Keratinocyte (primary cell): ENCODE results near the gene POMP. TPM values are rescaled to one million over a fixed set of nuclear protein-coding genes. Genes with fewer than 3 reads are reported as not detected.
"Not testable (repeated sequence)": the region's sequence is repeated elsewhere in the genome, so short reads cannot be mapped to it uniquely, and the experiment has no call there.

Experiments
- DNase-seq: peaks from one replicate; pipeline ENCODE4 v3.0.0-alpha.2; 2011; ENCODE audit warnings: low read depth, missing footprints, low spot score
- FAIRE-seq: peaks from 2 replicates; lab custom pipeline; 2011; peaks lifted over from hg19 to GRCh38; lab: Jason Lieb, UNC
- H2AFZ ChIP-seq: 2 replicates; pipeline ENCODE4 v1.6.0; 2012; ENCODE audit warnings: low read length, control low read depth, inconsistent platforms; ENCODE audit not compliant: control insufficient read depth
- H3K27ac ChIP-seq: 2 replicates; pipeline ENCODE4 v1.5.1; 2011; ENCODE audit warnings: low read length; ENCODE audit not compliant: control insufficient read depth, insufficient read depth
- H3K27me3 ChIP-seq: 3 replicates; pipeline ENCODE4 v1.6.0; 2011; ENCODE audit warnings: low read length; ENCODE audit not compliant: control insufficient read depth, insufficient read depth; ENCODE audit errors: extremely low read depth
- H3K36me3 ChIP-seq, 2 experiments: 2 replicates in 1 of 2; 3 replicates in 1 of 2; pipeline ENCODE4 v1.5.1; 2011; ENCODE audit warnings: low read length in 2 of 2, mild to moderate bottlenecking in 1 of 2; ENCODE audit not compliant: control insufficient read depth in 2 of 2, insufficient read depth in 2 of 2; ENCODE audit errors: extremely low read depth in 1 of 2
- H3K4me1 ChIP-seq: 3 replicates; pipeline ENCODE4 v1.5.1; 2011; ENCODE audit warnings: low read length; ENCODE audit not compliant: control insufficient read depth, insufficient read depth; ENCODE audit errors: extremely low read depth
- H3K4me2 ChIP-seq: 3 replicates; pipeline ENCODE4 v1.6.0; 2011; ENCODE audit warnings: low read depth, low read length; ENCODE audit not compliant: control insufficient read depth, insufficient read depth; ENCODE audit errors: extremely low read depth
- H3K4me3 ChIP-seq, 3 experiments: fragments of 200-600 bp in 1 of 3; sonication (generic) in 1 of 3; 2 replicates in 2 of 3; 3 replicates in 1 of 3; pipeline ENCODE4 v1.5.1; 2011 to 2016; ENCODE audit warnings: low read length in 3 of 3, mild to moderate bottlenecking in 3 of 3, control low read depth in 2 of 3, inconsistent platforms in 1 of 3, low read depth in 1 of 3, mixed read lengths in 1 of 3, mixed run types in 1 of 3, moderate library complexity in 1 of 3; ENCODE audit not compliant: control insufficient read depth in 2 of 3, insufficient read depth in 2 of 3; ENCODE audit errors: extremely low read depth in 1 of 3
- H3K79me2 ChIP-seq: 2 replicates; pipeline ENCODE4 v1.6.0; 2012; ENCODE audit warnings: low read length; ENCODE audit not compliant: control insufficient read depth, insufficient read depth
- H3K9ac ChIP-seq: 3 replicates; pipeline ENCODE4 v1.6.0; 2011; ENCODE audit warnings: low read length; ENCODE audit not compliant: control insufficient read depth, insufficient read depth; ENCODE audit errors: extremely low read depth
- H3K9me1 ChIP-seq: 3 replicates; pipeline ENCODE4 v1.6.0; 2011; ENCODE audit warnings: low read length; ENCODE audit not compliant: control insufficient read depth, insufficient read depth; ENCODE audit errors: extremely low read depth
- H3K9me3 ChIP-seq: 2 replicates; pipeline ENCODE4 v1.5.1; 2012; ENCODE audit warnings: low read depth, low read length; ENCODE audit not compliant: control insufficient read depth
- H4K20me1 ChIP-seq: 3 replicates; pipeline ENCODE4 v1.6.0; 2011; ENCODE audit warnings: low read length; ENCODE audit not compliant: control insufficient read depth, insufficient read depth; ENCODE audit errors: extremely low read depth
- EZH2 ChIP-seq: IDR thresholded peaks from one replicate; pipeline ENCODE4 v1.6.1; 2012; ENCODE audit warnings: inconsistent platforms, mild to moderate bottlenecking, low read length, moderate library complexity
- dilution Hi-C: fragments of 300-500 bp; cut with MboI; formaldehyde crosslinking; loops from one replicate; pipeline ENCODE4 v1.7.0; 2020; ENCODE audit warnings: low sequenced_read_pairs; ENCODE audit not compliant: extremely low pct_ligation_motif_present
- polyA plus RNA-seq, 5 experiments: library from polyadenylated mRNA; depleted of rRNA in 3 of 5; stranded (reverse) in 3 of 5; stranded (forward) in 1 of 5; unstranded in 1 of 5; fragments of >200 nt; gene quantifications; 1 replicate in 1 of 5; 2 replicates in 3 of 5; 3 replicates in 1 of 5; pipeline versions ENCODE4 v1.2.1 to v1.2.3, GENCODE V29; 2011 to 2012; ENCODE audit warnings: missing spikeins in 2 of 5, low read depth in 1 of 5, low replicate concordance in 1 of 5
- TF ChIP-seq, protein P1 (sequence below), 3 experiments: IDR thresholded peaks in 1 of 3; conservative IDR thresholded peaks in 1 of 3; optimal IDR thresholded peaks in 1 of 3; 2 replicates in 2 of 3; 3 replicates in 1 of 3; pipeline versions ENCODE3 to v1.5.1; 2011; ENCODE audit warnings: low read length in 3 of 3, mild to moderate bottlenecking in 3 of 3, moderate library complexity in 2 of 3, control low read depth in 1 of 3, inconsistent platforms in 1 of 3; ENCODE audit not compliant: insufficient read depth in 2 of 3; ENCODE audit errors: extremely low read depth in 1 of 3

The POMP gene
- polyA plus RNA-seq, 1 donor (not counting 4 experiments of a cell fraction or from before 2014, with no cell fraction given), result 136 TPM

DNA sequence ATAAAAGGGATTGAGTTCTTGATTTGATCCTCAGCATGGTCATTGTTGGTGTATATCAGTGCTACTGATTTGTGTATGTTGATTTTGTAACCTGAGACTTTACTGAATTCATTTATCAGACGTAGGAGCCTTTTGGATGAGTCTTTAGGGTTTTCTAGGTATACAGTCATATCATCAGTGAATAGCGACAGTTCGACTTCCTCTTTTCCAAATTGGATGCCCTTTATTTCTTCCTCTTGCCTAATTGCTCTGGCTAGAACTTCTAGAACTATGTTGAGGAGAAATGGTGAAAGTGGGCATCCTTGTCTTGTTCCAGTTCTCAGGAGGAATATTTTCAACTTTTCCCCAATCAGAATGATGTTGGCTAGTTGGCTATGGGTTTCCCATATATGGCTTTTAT is 27.0 kb downstream of the POMP start:
- Histone ChIP-seq H3K9me1 (no peaks in the 10 kb centered on the region), H3K9me3 (no peaks in the 10 kb centered on the region), H3K27ac (no peak overlapping the region), H3K4me1 (no peaks in the 10 kb centered on the region), H3K9ac (no peak overlapping the region), H3K79me2 (no peaks in the 10 kb centered on the region), H3K27me3 (no peaks in the 10 kb centered on the region), H2AFZ (no peak overlapping the region), H4K20me1 (no peaks in the 10 kb centered on the region), H3K36me3 (no peaks in the 10 kb centered on the region), H3K4me2 (no peak overlapping the region), H3K4me3 (no peak overlapping the region)
- dilution Hi-C loops, result loop anchor here (25.0 kb wide), 1 partner anchor 101 kb away; no protein-coding TSS in a partner anchor
- FAIRE-seq (no peak), DNase-seq (no peak)
- no peak for TF ChIP-seq EZH2
- TF ChIP-seq, protein P1, sequence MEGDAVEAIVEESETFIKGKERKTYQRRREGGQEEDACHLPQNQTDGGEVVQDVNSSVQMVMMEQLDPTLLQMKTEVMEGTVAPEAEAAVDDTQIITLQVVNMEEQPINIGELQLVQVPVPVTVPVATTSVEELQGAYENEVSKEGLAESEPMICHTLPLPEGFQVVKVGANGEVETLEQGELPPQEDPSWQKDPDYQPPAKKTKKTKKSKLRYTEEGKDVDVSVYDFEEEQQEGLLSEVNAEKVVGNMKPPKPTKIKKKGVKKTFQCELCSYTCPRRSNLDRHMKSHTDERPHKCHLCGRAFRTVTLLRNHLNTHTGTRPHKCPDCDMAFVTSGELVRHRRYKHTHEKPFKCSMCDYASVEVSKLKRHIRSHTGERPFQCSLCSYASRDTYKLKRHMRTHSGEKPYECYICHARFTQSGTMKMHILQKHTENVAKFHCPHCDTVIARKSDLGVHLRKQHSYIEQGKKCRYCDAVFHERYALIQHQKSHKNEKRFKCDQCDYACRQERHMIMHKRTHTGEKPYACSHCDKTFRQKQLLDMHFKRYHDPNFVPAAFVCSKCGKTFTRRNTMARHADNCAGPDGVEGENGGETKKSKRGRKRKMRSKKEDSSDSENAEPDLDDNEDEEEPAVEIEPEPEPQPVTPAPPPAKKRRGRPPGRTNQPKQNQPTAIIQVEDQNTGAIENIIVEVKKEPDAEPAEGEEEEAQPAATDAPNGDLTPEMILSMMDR (optimal IDR thresholded peaks at IDR 0.05 in 1 of 3, IDR thresholded peaks at IDR 0.05 in 1 of 3, conservative IDR thresholded peaks at IDR 0.05 in 1 of 3; ENCODE audit: extremely low read depth in 1 of 3, insufficient read depth in 2 of 3, low read length in 3 of 3), result no peak

DNA sequence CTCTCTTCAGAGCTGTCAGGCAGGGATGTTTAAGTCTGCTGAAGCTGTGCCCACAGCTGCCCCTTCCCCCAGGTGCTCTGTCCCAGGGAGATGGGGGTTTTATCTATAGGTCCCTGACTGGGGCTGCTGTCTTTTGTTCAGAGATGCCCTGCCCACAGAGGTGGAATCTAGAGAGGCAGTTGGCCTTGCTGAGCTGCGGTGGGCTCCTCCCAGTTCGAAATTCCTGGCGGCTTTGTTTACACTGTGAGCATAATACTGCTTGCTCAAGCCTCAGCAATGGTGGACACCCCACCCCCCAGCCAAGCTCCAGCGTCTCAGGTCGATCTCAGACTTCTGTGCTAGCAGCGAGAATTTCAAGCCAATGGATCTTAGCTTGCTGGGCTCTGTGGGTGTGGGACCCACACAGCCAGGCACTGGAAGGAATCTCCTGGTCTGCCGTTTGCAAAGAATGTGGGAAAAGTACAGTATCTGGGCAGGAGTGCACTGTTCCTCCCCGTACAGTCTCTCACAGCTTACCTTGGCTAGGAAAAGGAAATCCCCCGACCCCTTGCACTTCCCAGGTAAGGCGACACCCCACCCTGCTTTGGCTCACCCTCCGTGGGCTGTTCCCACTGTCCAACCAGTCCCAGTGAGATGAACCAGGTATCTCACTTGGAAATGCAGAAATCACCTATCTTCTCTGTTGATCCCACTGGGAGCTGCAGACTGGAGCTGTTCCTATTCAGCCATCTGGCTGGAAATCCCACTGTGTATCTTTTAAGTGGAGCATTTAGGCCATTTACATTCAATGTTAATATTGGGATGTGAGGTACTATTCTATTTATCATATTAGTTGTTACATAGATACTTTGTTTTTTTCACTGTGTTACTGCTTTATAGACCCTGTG is 34.9 kb downstream of the POMP start:
- not testable (repeated sequence) for H3K9ac ChIP-seq, H3K4me2 ChIP-seq, H2AFZ ChIP-seq, H3K27ac ChIP-seq, H3K9me3 ChIP-seq, FAIRE-seq, H3K79me2 ChIP-seq, H4K20me1 ChIP-seq, H3K4me3 ChIP-seq, H3K36me3 ChIP-seq, H3K4me1 ChIP-seq, DNase-seq, H3K9me1 ChIP-seq, H3K27me3 ChIP-seq
- dilution Hi-C loops, result loop anchor here (25.0 kb wide), 1 partner anchor 93 kb away; no protein-coding TSS in a partner anchor
